B cell (primary cell): ENCODE data around the gene CBX4.

Experiments used
- CTCF ChIP-seq: fragments of 200-600 bp; IDR thresholded peaks from one replicate; pipeline ENCODE4 v1.8.0; 2022; ENCODE audit warnings: antibody characterized with exemption, mild to moderate bottlenecking
- EZH2 ChIP-seq: IDR thresholded peaks from 2 replicates; pipeline ENCODE4 v1.6.1; 2012; ENCODE audit warnings: borderline replicate concordance, low read depth, mild to moderate bottlenecking, moderate library complexity, low read length; ENCODE audit not compliant: insufficient read depth, poor library complexity, severe bottlenecking

DNA sequence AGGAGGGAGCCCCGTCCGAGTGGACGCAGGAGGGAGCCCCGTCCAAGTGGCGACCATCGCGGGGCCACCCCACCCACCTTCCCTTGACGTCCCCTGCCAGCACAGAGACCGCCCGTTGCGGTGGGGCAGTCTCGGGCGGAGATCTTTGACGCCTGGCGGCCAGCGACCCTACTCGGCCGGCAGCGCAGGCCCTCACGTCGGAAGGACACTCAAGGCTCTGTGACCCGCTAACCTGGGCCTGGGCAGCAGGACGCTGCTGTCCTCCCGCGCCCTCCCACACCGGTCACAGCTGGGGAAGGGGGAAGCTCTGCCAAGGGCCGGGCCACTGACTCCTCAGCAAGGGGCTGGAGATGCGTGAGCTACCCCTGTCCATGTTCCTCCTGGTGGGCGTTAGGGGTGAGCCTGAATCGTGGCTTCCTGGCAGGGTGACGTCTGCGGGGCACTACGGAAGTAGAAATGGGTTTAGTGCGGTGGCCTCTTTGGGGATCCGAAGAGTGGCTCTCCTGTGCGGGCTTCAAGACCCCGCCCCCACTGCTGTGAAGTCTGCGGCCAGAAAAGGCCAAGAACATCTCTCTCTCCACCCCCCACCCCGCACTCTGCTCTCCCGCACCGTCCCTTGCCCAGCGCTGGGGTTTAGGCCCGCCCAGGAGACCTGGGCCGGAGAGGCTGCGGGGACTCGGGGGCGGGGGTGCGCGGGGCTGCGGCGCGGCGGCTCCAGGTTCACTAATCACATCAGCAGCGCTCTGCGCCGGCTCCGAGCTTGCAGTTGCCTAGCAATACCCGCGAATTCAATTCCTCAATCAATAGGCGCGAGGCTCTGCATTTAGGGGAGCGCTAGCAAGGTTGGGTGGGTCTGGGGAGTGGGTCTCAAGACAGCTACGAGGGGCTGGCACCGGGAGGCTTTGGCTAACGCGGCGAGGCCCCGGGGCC, 48.2 kb downstream of the CBX4 start:
- TF ChIP-seq CTCF: no peak
- TF ChIP-seq EZH2: no peak
